HG02973 (cell line): ENCODE data around the gene RNF150.
A peak's percentile ranks its signal among the peaks of the same experiment; 100 is the strongest.

Experiments used
- ATAC-seq: cut with Tn5 transposase; IDR thresholded peaks from one replicate; pipeline ENCODE4 v1.9.1; 2021; ENCODE audit warnings: moderate library complexity; ENCODE audit not compliant: unreplicated experiment

RNF150 gene

GRCh38 chr4:140930011-140930410 is 203.3 kb downstream of the RNF150 start:
- no peak for ATAC-seq

GRCh38 chr4:140928880-140929279 is 204.4 kb downstream of the RNF150 start:
- no peak for ATAC-seq

GRCh38 chr4:140926672-140927071 is 206.6 kb downstream of the RNF150 start:
- ATAC-seq = no peak

GRCh38 chr4:140925417-140925816 is 207.9 kb downstream of the RNF150 start:
- ATAC-seq = no peak

GRCh38 chr4:140924761-140925392 is 208.4 kb downstream of the RNF150 start:
- ATAC-seq = no peak

GRCh38 chr4:140906993-140907962 is 226.0 kb downstream of the RNF150 start:
- ATAC-seq = no peak

- no peak for ATAC-seq
Observed at GRCh38 chr4:140904904-140905303, 228.4 kb downstream of the RNF150 start.

- ATAC-seq = no peak
Observed at GRCh38 chr4:140903522-140904475, 229.5 kb downstream of the RNF150 start.

- no peak for ATAC-seq
Observed at GRCh38 chr4:140901736-140902336, 231.4 kb downstream of the RNF150 start.

GRCh38 chr4:140893939-140894338 is 239.3 kb downstream of the RNF150 start:
- no peak for ATAC-seq

- ATAC-seq = no peak
Observed at GRCh38 chr4:140888054-140888453, 245.2 kb downstream of the RNF150 start.

- no peak for ATAC-seq
Observed at GRCh38 chr4:140887467-140887866, 245.8 kb downstream of the RNF150 start.

- peak; percentile 95 for ATAC-seq
Observed at GRCh38 chr4:140884431-140885058, 248.7 kb downstream of the RNF150 start.

GRCh38 chr4:140877781-140878180 is 255.5 kb downstream of the RNF150 start:
- no peak for ATAC-seq

GRCh38 chr4:140876615-140877364 is 256.5 kb downstream of the RNF150 start:
- ATAC-seq = no peak

- no peak for ATAC-seq
Observed at GRCh38 chr4:140875746-140876452, 257.4 kb downstream of the RNF150 start.

GRCh38 chr4:140874056-140874455 is 259.2 kb downstream of the RNF150 start:
- ATAC-seq = no peak

- ATAC-seq = no peak
Observed at GRCh38 chr4:140871368-140871767, 261.9 kb downstream of the RNF150 start.

- ATAC-seq = no peak
Observed at GRCh38 chr4:140870427-140870826, 262.8 kb downstream of the RNF150 start.
